GM21529 (cell line): Measurements from ENCODE around the gene FASTK.

ENCODE experiments used
- ATAC-seq: cut with Tn5 transposase; IDR thresholded peaks from one replicate; pipeline ENCODE4 v1.9.1; 2021; ENCODE audit not compliant: unreplicated experiment

Gene FASTK

GRCh38 chr7:151080522-151081169 lies at the start of gene FASTK:
TSS of gene FASTK (minus strand) at chr7:151080809. CDS start at chr7:151080766, 43 bp downstream.
- peak; percentile 72 for ATAC-seq

GRCh38 chr7:151129960-151130591 lies 49.5 kb upstream of the FASTK start:
- no peak for ATAC-seq

- no peak for ATAC-seq
These were observed 48.7 kb upstream of the FASTK start for GRCh38 chr7:151129117-151129959.

- no peak for ATAC-seq
These were observed 48.1 kb upstream of the FASTK start for GRCh38 chr7:151128716-151129115.

GRCh38 chr7:151128144-151128543 lies 47.5 kb upstream of the FASTK start:
- ATAC-seq = no peak

GRCh38 chr7:151126491-151127137 lies 46.0 kb upstream of the FASTK start:
- ATAC-seq = no peak

GRCh38 chr7:151125846-151126481 lies 45.4 kb upstream of the FASTK start:
- no peak for ATAC-seq

- ATAC-seq = no peak
These were observed 44.8 kb upstream of the FASTK start for GRCh38 chr7:151125470-151125845.

- no peak for ATAC-seq
These were observed 44.3 kb upstream of the FASTK start for GRCh38 chr7:151124899-151125399.

GRCh38 chr7:151124481-151124880 lies 43.9 kb upstream of the FASTK start:
- ATAC-seq = no peak

- peak; percentile 91 for ATAC-seq
These were observed 43.3 kb upstream of the FASTK start for GRCh38 chr7:151123822-151124464.

GRCh38 chr7:151123158-151123821 lies 42.7 kb upstream of the FASTK start:
- no peak for ATAC-seq

GRCh38 chr7:151122796-151123157 lies 42.2 kb upstream of the FASTK start:
- no peak for ATAC-seq

GRCh38 chr7:151122276-151122675 lies 41.7 kb upstream of the FASTK start:
- no peak for ATAC-seq

- no peak for ATAC-seq
These were observed 41.0 kb upstream of the FASTK start for GRCh38 chr7:151121380-151122170.

- no peak for ATAC-seq
These were observed 40.3 kb upstream of the FASTK start for GRCh38 chr7:151120896-151121295.

GRCh38 chr7:151119902-151120301 lies 39.3 kb upstream of the FASTK start:
- ATAC-seq = no peak

- no peak for ATAC-seq
These were observed 38.4 kb upstream of the FASTK start for GRCh38 chr7:151119055-151119415.
